Measurements from ENCODE around the gene RDH5. TPM values are rescaled to one million over a fixed set of nuclear protein-coding genes. Genes with fewer than 3 reads are reported as not detected.
"Not testable (repeated sequence)": the region's sequence is repeated elsewhere in the genome, so short reads cannot be mapped to it uniquely, and the experiment has no call there.

The RDH5 gene
- total RNA-seq, 4 donors from 2014 or later: 13.8 to 23.0 (median 17.2) TPM

DNA sequence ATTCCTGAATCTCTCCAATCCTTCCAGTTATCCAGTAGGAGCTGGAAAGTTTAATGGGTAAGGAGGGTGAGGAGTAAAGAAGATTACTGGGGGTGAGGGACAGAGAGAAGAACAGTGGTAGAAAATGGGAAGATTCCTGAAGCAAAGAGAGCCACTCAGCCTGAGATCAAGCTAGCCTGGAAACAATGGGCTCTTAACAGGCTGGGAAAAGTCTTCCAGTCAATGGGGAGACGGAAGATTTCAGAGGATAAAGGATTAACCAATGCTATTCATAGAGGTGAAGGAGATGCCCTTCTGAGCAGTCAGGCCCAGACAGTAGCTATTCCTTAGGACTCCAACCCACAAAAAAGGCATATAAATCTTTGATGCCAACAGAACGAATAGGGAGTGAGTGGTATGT lies 37.5 kb downstream of the RDH5 start:
- no peak for DNase-seq (ENCODE audit: extremely low spot score)
- peaks cover 39 to 98% (median 84%) of the 10 kb centered on the region in 4 donors for H3K36me3 ChIP-seq
- no peaks in the 10 kb centered on the region for H3K27me3 ChIP-seq
- H3K4me3 ChIP-seq: no peak overlapping the region
- no peaks in the 10 kb centered on the region for H3K9me3 ChIP-seq
- 87% methylated on average over 2 of the region's 2 CpGs for WGBS
- no peaks in the 10 kb centered on the region for H3K4me1 ChIP-seq
- no peak overlapping the region for H3K27ac ChIP-seq (replicated peaks in 1 of 4)
- no peak for TF ChIP-seq POLR2AphosphoS5 (IDR thresholded peaks at IDR 0.05)
- no peak for TF ChIP-seq POLR2A (IDR thresholded peaks at IDR 0.05; ENCODE audit: low read depth)
- TF ChIP-seq, protein P1, sequence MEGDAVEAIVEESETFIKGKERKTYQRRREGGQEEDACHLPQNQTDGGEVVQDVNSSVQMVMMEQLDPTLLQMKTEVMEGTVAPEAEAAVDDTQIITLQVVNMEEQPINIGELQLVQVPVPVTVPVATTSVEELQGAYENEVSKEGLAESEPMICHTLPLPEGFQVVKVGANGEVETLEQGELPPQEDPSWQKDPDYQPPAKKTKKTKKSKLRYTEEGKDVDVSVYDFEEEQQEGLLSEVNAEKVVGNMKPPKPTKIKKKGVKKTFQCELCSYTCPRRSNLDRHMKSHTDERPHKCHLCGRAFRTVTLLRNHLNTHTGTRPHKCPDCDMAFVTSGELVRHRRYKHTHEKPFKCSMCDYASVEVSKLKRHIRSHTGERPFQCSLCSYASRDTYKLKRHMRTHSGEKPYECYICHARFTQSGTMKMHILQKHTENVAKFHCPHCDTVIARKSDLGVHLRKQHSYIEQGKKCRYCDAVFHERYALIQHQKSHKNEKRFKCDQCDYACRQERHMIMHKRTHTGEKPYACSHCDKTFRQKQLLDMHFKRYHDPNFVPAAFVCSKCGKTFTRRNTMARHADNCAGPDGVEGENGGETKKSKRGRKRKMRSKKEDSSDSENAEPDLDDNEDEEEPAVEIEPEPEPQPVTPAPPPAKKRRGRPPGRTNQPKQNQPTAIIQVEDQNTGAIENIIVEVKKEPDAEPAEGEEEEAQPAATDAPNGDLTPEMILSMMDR (IDR thresholded peaks at IDR 0.05): no peak
- no peak for TF ChIP-seq EP300 (IDR thresholded peaks at IDR 0.05)
- intact Hi-C loops (cut with DNase I): no loop called here

GRCh38 chr12:55758575-55758974 lies 38.4 kb downstream of the RDH5 start:
- H3K27ac ChIP-seq (replicated peaks in 1 of 4): peak overlapping the region in 1 of 4 donors; percentile 16
- H3K9me3 ChIP-seq; H3K27me3 ChIP-seq; H3K4me1 ChIP-seq; intact Hi-C loops (cut with DNase I); DNase-seq (ENCODE audit: extremely low spot score); H3K4me3 ChIP-seq: not testable (repeated sequence)
- H3K36me3 ChIP-seq: peaks cover 40 to 98% (median 83%) of the 10 kb centered on the region in 4 donors
- WGBS: 98% methylated on average over 4 of the region's 4 CpGs

DNA sequence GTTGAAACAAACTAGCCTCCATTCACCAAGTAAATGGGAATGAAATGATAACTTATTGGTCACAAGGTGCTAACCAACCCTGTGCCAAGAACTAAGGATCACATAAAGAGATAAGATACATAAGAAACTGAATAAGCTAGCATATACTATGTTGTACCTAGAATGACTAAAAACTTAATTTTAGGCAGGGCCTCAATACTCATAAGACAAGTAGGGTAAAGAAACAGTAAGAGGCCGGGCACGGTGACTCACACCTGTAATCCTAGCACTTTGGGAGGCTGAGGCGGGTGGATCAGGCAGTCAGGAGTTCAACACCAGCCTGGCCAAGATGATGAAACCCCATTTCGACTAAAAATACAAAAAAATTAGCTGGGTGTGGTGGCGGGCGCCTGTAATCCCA lies 40.5 kb downstream of the RDH5 start:
- Histone ChIP-seq H3K4me3 (no peak overlapping the region), H3K4me1 (no peaks in the 10 kb centered on the region), H3K27ac (replicated peaks in 1 of 4) (no peak overlapping the region), H3K36me3 (peaks cover 40 to 90% (median 66%) of the 10 kb centered on the region in 4 donors), H3K27me3 (no peaks in the 10 kb centered on the region), H3K9me3 (no peaks in the 10 kb centered on the region)
- no peak for TF ChIP-seq POLR2AphosphoS5 (IDR thresholded peaks at IDR 0.05)
- no peak for TF ChIP-seq POLR2A (IDR thresholded peaks at IDR 0.05; ENCODE audit: low read depth)
- 90% methylated on average over 6 of the region's 6 CpGs for WGBS
- no peak for DNase-seq (ENCODE audit: extremely low spot score)
- intact Hi-C loops (cut with DNase I): no loop called here

DNA sequence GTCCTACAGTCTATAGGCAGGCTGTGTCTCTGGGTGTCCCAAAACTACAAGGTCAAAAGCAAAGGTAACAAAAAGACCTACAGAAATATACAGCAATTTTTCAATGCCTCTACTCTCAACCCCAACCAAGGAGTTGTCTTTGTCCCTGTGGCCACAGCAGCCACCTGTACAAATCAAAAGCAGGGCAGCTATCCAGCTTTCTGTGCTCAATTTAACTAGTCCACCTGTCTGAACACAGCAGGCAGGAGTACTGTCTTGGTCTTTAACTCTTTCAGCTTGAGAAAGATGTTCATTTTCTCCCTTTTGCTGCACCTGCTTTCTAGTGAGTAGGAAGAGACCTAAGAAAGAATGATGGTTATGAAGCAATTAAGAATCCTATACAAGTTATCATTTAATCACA lies 42.5 kb downstream of the RDH5 start:
- no peak overlapping the region for H3K27ac ChIP-seq (replicated peaks in 1 of 4)
- no peaks in the 10 kb centered on the region for H3K27me3 ChIP-seq
- no peaks in the 10 kb centered on the region for H3K4me1 ChIP-seq
- H3K36me3 ChIP-seq: peaks cover 26 to 77% (median 50%) of the 10 kb centered on the region in 4 donors
- intact Hi-C loops (cut with DNase I): no loop called here
- H3K9me3 ChIP-seq: no peaks in the 10 kb centered on the region
- DNase-seq (ENCODE audit: extremely low spot score): no peak
- TF ChIP-seq POLR2AphosphoS5 (IDR thresholded peaks at IDR 0.05): no peak
- TF ChIP-seq POLR2A (IDR thresholded peaks at IDR 0.05; ENCODE audit: low read depth): no peak
- TF ChIP-seq, protein P1 (IDR thresholded peaks at IDR 0.05): no peak
- TF ChIP-seq EP300 (IDR thresholded peaks at IDR 0.05): no peak
- H3K4me3 ChIP-seq: no peak overlapping the region

- 80% methylated on average over 5 of the region's 5 CpGs for WGBS
- TF ChIP-seq POLR2AphosphoS5 (IDR thresholded peaks at IDR 0.05) (no peak), EP300 (IDR thresholded peaks at IDR 0.05) (no peak), POLR2A (IDR thresholded peaks at IDR 0.05; ENCODE audit: low read depth) (no peak)
- TF ChIP-seq, protein P1 (IDR thresholded peaks at IDR 0.05): no peak
- intact Hi-C loops (cut with DNase I): no loop called here
- Histone ChIP-seq H3K36me3 (peaks cover 5 to 64% (median 29%) of the 10 kb centered on the region in 4 donors), H3K27me3 (no peaks in the 10 kb centered on the region), H3K4me3 (no peak overlapping the region), H3K27ac (replicated peaks in 1 of 4) (no peak overlapping the region), H3K9me3 (no peaks in the 10 kb centered on the region), H3K4me1 (no peaks in the 10 kb centered on the region)
- no peak for DNase-seq (ENCODE audit: extremely low spot score)
These were observed 45.6 kb downstream of the RDH5 start for GRCh38 chr12:55765736-55766290.

DNA sequence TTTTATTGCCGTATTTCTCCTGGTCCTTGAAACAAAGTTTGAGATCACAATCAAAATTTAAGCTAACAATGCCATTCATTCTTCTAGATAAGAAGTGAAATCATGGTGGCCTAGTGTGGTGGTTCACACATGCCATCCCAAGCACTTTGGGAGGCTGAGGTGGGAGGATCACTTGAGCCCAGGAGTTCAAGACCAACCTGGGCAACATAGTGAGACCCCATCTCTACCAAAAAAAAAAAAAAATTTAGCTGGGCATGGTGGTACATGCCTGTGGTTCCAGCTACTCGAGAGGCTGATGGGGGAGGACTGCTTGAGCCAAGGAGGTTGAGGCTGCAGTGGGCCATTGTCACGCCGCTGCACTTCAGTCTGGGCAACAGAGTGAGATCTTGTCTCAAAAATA lies 47.0 kb downstream of the RDH5 start:
- Histone ChIP-seq H3K4me3 (no peak overlapping the region), H3K27me3 (no peaks in the 10 kb centered on the region), H3K27ac (replicated peaks in 1 of 4) (no peak overlapping the region), H3K9me3 (no peaks in the 10 kb centered on the region), H3K36me3 (peaks cover 5 to 66% (median 37%) of the 10 kb centered on the region in 4 donors), H3K4me1 (peaks cover 0 to 4% (median 0%) of the 10 kb centered on the region in 4 donors)
- DNase-seq (ENCODE audit: extremely low spot score): no peak
- TF ChIP-seq POLR2A (IDR thresholded peaks at IDR 0.05; ENCODE audit: low read depth) (no peak), EP300 (IDR thresholded peaks at IDR 0.05) (no peak), POLR2AphosphoS5 (IDR thresholded peaks at IDR 0.05) (no peak)
- TF ChIP-seq, protein P1 (IDR thresholded peaks at IDR 0.05): no peak
- WGBS: 100% methylated on average over 4 of the region's 4 CpGs
- intact Hi-C loops (cut with DNase I): no loop called here
